ENCODE measurements around the gene INTS7.

INTS7 gene

GRCh38 chr1:211901945-211902344, 133.4 kb downstream of the INTS7 start:
- DNase-seq, result no peak

DNA sequence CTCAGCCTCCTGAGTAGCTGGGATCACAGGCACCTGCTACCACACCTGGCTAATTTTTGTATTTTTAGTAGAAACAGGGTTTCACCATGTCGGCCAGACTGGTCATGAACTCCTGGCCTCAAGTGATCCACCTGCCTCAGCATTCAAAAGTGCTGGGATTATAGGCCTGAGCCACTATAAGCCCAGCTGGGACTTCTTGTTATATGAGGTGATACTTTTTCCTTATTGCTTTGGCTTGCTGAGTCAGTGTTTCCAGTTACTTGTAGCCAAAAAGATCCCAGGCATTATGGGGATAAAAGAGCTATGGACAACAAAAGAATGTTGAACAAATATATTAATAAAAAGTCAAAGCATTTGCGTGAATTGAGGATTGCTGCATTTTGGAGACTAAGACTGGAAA, 134.9 kb downstream of the INTS7 start:
- no peak for DNase-seq

DNA sequence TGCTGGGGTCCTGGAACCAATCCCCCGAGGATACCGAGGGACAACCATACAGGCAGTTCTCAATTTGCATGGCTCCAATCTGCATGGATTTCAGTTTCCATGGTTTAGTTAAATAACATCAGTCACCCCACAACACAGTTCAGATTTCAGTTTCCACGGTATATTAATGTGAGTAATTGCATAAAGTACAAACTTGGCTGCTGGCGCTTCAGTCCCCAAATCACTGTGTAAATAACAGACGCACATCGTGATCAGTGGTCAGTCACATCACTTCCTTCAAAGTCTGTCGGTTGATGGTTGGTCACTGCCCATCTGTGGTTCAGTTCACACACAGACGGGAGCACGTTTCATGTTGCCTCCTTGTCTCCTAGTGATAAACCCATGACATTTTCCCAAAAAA, 138.4 kb downstream of the INTS7 start:
- DNase-seq, result no peak

GRCh38 chr1:211895126-211895759, 140.1 kb downstream of the INTS7 start:
- no peak for DNase-seq

DNA sequence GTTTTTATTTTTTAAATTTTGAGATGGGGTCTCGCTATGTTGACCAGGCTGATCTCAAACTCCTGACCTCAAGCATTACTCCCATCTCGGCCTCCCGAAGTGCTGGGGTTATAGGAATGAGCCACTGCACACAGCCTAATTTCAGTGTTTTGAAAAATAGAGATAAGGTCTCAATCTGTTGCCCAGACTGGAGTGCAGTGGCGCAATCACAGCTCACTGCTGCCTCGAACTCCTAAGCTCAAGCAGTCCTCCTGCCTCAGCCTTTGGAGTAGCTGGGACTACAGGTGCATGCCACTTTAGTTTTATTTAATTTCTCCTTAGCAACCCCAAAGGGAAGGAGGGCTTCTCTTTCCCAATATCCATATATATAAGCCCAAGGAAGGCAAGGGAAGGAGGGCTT, 141.0 kb downstream of the INTS7 start:
- no peak for DNase-seq

GRCh38 chr1:211893260-211893659, 142.1 kb downstream of the INTS7 start:
- no peak for DNase-seq

DNA sequence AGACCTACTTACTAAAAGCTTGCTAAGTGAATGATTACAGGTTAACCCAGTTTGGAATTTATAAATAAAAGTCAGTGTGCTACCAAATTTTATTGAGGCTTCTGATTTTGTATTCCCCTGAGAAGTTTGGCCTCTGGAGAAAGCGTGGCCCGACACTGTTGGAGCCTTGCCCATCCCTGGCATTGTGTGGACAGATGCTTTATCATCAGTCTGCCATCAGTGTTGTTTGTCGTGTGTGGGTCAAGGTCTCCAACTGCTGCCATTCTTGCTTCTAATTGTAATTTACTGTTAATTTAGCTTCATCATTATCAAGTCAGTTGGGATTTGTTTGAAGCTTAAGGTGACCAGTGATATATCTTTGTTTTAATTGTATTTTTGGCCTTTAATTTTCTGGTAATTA, 142.8 kb downstream of the INTS7 start:
- no peak for DNase-seq

GRCh38 chr1:211891708-211892107, 143.6 kb downstream of the INTS7 start:
- DNase-seq, result no peak
